Prostate gland (tissue), 2 donors: ENCODE results near the gene DNAI4. TPM values are rescaled to one million over a fixed set of nuclear protein-coding genes. Genes with fewer than 3 reads are reported as not detected.

Experiments
- DNase-seq: peaks from one replicate; pipeline ENCODE4 v3.0.0-alpha.2; 2019; ENCODE audit warnings: low spot score
- H3K27ac ChIP-seq, 2 donors: fragments of 200-600 bp; sonication (generic); 2 replicates each; pipeline ENCODE4 v1.5.1; 2017 to 2019
- H3K27me3 ChIP-seq: fragments of 200-600 bp; sonication (generic); replicated peaks from 2 replicates; pipeline ENCODE4 v1.5.1; 2019; ENCODE audit not compliant: insufficient read depth
- H3K36me3 ChIP-seq, 2 donors: fragments of 200-600 bp; sonication (generic); 1 replicate in 1 of 2; 2 replicates in 1 of 2; pipeline versions ENCODE4 v1.5.1 to v1.8.1; 2017 to 2019
- H3K4me1 ChIP-seq: fragments of 200-600 bp; sonication (generic); replicated peaks from 2 replicates; pipeline ENCODE4 v1.5.1; 2019
- H3K4me3 ChIP-seq, 2 donors: fragments of 200-600 bp; sonication (generic); 2 replicates each; pipeline ENCODE4 v1.5.1; 2017 to 2019
- H3K9me3 ChIP-seq: fragments of 200-600 bp; sonication (generic); 2 replicates; pipeline ENCODE4 v1.5.1; 2017
- POLR2A ChIP-seq: fragments of 450-650 bp; IDR thresholded peaks from one replicate; pipeline ENCODE4 v1.6.1; 2016; ENCODE audit warnings: antibody characterized with exemption, mild to moderate bottlenecking
- POLR2AphosphoS5 ChIP-seq: sonication (generic); formaldehyde crosslinking; IDR thresholded peaks from one replicate; pipeline ENCODE4 v1.6.1; 2017; ENCODE audit warnings: antibody characterized with exemption
- WGBS: methylation state at CpG from one replicate; pipeline ENCODE4 v1.1.5; 2018; 5-methylcytosine and 5-hydroxymethylcytosine counted together
- intact Hi-C: fragments of 100-400 bp; cut with DNase I; formaldehyde crosslinking; loops from one replicate; pipeline ENCODE4 v1.14.2; 2022
- total RNA-seq, 2 donors: library from RNA; depleted of rRNA; stranded (reverse); fragments of >200 nt; gene quantifications; one replicate each; pipeline ENCODE4 v1.1.0, GENCODE V29; 2016
- TF ChIP-seq, protein P1 (sequence below), 4 experiments: fragments of 200-600 bp in 2 of 4; fragments of 450-650 bp in 2 of 4; sonication (generic) in 2 of 4; IDR thresholded peaks; 1 replicate in 3 of 4; 2 replicates in 1 of 4; pipeline ENCODE4 v1.5.1; 2016 to 2019; ENCODE audit warnings: antibody characterized with exemption in 4 of 4, mild to moderate bottlenecking in 2 of 4, moderate library complexity in 2 of 4

The DNAI4 gene
- total RNA-seq, 2 donors from 2014 or later, result 8.0 to 8.5 TPM

- 23% methylated on average over 3 of the region's 3 CpGs for WGBS
- Histone ChIP-seq H3K27ac (no peak overlapping the region), H3K36me3 (no peaks in the 10 kb centered on the region), H3K27me3 (no peaks in the 10 kb centered on the region), H3K9me3 (no peaks in the 10 kb centered on the region), H3K4me3 (no peak overlapping the region), H3K4me1 (no peaks in the 10 kb centered on the region)
- peak; percentile 16 for DNase-seq
- intact Hi-C loops, result loop anchor here (2.0 to 5.0 kb wide), 2 partner anchors 232 to 386 kb away; no protein-coding TSS in a partner anchor
- TF ChIP-seq POLR2A, result no peak
- TF ChIP-seq POLR2AphosphoS5, result no peak
- TF ChIP-seq, protein P1, sequence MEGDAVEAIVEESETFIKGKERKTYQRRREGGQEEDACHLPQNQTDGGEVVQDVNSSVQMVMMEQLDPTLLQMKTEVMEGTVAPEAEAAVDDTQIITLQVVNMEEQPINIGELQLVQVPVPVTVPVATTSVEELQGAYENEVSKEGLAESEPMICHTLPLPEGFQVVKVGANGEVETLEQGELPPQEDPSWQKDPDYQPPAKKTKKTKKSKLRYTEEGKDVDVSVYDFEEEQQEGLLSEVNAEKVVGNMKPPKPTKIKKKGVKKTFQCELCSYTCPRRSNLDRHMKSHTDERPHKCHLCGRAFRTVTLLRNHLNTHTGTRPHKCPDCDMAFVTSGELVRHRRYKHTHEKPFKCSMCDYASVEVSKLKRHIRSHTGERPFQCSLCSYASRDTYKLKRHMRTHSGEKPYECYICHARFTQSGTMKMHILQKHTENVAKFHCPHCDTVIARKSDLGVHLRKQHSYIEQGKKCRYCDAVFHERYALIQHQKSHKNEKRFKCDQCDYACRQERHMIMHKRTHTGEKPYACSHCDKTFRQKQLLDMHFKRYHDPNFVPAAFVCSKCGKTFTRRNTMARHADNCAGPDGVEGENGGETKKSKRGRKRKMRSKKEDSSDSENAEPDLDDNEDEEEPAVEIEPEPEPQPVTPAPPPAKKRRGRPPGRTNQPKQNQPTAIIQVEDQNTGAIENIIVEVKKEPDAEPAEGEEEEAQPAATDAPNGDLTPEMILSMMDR (IDR thresholded peaks at IDR 0.05), result peak; percentile 18 to 77 (median 64)
Measured at GRCh38 chr1:66764994-66765578, 159.6 kb downstream of the DNAI4 start.

Other genes with a start within 250 kb of the DNAI4 start
- gene DYNLT5, start 172.4 kb downstream of the DNAI4 start, total RNA-seq, result 1 to 10 TPM in 1 of 2 donors, not detected in 1; 1.2 TPM
- gene INSL5, start 123.6 kb downstream of the DNAI4 start, total RNA-seq, result not detected
- gene MIER1, start 134 bp upstream of the DNAI4 start, total RNA-seq, result 10 to 100 TPM; 22.2 to 45.6 TPM
- 10 to 100 TPM; 13.0 to 13.2 TPM for gene SLC35D1, start 129.3 kb upstream of the DNAI4 start, total RNA-seq
- gene C1orf141, start 210.1 kb upstream of the DNAI4 start, total RNA-seq, result 1 to 10 TPM in 1 of 2 donors, not detected in 1; 5.4 TPM
- gene IL23R, start 241.6 kb upstream of the DNAI4 start, total RNA-seq, result under 1 TPM in 1 of 2 donors, not detected in 1; 0.74 TPM